Measurements from ENCODE around the gene DACT1. TPM values are rescaled to one million over a fixed set of nuclear protein-coding genes. Genes with fewer than 3 reads are reported as not detected.

The DACT1 gene
- total and polyA plus RNA-seq, 4 donors, result 0.32 to 3.8 (median 1.6) TPM

- Histone ChIP-seq H3K4me1 (ENCODE audit: control insufficient read depth in 4 of 4, insufficient read depth in 4 of 4, low read length in 3 of 4) (no peaks in the 10 kb centered on the region), H3K36me3 (ENCODE audit: control insufficient read depth in 4 of 4, insufficient read depth in 3 of 4, low read depth in 1 of 4, low read length in 3 of 4) (no peaks in the 10 kb centered on the region), H3K27ac (ENCODE audit: low read depth in 1 of 2, low read length in 2 of 2) (no peak overlapping the region), H3K9me3 (ENCODE audit: control insufficient read depth in 4 of 4, low read length in 3 of 4) (no peaks in the 10 kb centered on the region), H3K9ac (ENCODE audit: low read depth in 1 of 2, low read length in 2 of 2) (no peak overlapping the region), H3K27me3 (ENCODE audit: control insufficient read depth in 4 of 4, insufficient read depth in 4 of 4, low read length in 3 of 4) (no peaks in the 10 kb centered on the region), H3K4me3 (ENCODE audit: low read depth in 1 of 3, low read length in 3 of 3) (no peak overlapping the region)
- WGBS, result 89% methylated on average over 2 of the region's 2 CpGs
- no peak for DNase-seq (ENCODE audit: low spot score)
- TF ChIP-seq RAD21 (IDR thresholded peaks at IDR 0.05) (no peak), HNF4A (conservative IDR thresholded peaks at IDR 0.05) (no peak), TAF1 (conservative IDR thresholded peaks at IDR 0.05) (no peak), YY1 (IDR thresholded peaks at IDR 0.05) (no peak), CTCF (IDR thresholded peaks at IDR 0.05; ENCODE audit: low read depth, low read length, missing input control) (no peak), NR2F2 (IDR thresholded peaks at IDR 0.05) (no peak), REST (IDR thresholded peaks at IDR 0.05) (no peak), FOXA2 (IDR thresholded peaks at IDR 0.05) (no peak), ZBTB33 (IDR thresholded peaks at IDR 0.05) (no peak), GABPA (IDR thresholded peaks at IDR 0.05 in 1 of 2, conservative IDR thresholded peaks at IDR 0.05 in 1 of 2) (no peak), ATF3 (IDR thresholded peaks at IDR 0.05) (no peak), JUND (IDR thresholded peaks at IDR 0.05) (no peak), MAX (IDR thresholded peaks at IDR 0.05) (no peak), RXRA (IDR thresholded peaks at IDR 0.05) (no peak), SP1 (IDR thresholded peaks at IDR 0.05) (no peak), FOXA1 (IDR thresholded peaks at IDR 0.05) (no peak), HNF4G (IDR thresholded peaks at IDR 0.05) (no peak), EGR1 (IDR thresholded peaks at IDR 0.05; ENCODE audit: low read depth in 2 of 2) (no peak)
These were observed 38.1 kb upstream of the DACT1 start for GRCh38 chr14:58599707-58600106.
